Measurements from ENCODE around the gene PALD1. TPM values are rescaled to one million over a fixed set of nuclear protein-coding genes. Genes with fewer than 3 reads are reported as not detected.

The PALD1 gene
- polyA plus RNA-seq, 1 of the 3 experiments (the other 2 are of a cell fraction): 0.16 TPM

DNA sequence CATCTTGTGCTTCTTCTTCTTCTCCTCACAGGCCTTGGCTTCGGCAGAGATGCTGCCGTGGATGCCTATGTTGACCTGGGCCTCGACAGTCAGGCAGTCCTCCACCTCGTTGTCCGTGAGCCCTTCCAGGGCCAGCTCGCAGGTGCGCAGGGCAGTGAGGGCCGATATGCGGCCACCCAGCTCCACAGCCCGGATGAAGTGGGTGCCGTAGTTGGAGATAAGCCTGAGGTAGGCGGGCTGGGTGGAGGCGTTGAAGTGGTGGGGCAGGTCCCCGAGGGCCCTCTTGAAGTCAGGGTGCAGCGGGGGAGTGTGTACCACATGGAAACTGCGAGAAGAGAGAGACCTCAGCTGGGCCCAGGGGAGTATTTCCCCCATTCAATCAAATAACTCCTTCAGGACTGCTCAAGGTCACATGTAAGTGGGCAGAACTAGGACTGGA, 120.3 kb downstream of the PALD1 start:
- H3K9me2 ChIP-seq: no peaks in the 10 kb centered on the region
- H3K79me2 ChIP-seq (ENCODE audit: insufficient read depth): no peaks in the 10 kb centered on the region
- no peak overlapping the region for H2AFZ ChIP-seq (ENCODE audit: low read depth)
- no peak overlapping the region for H3K9ac ChIP-seq
- TF ChIP-seq GABPA (IDR thresholded peaks at IDR 0.05; ENCODE audit: low read depth) (no peak), MEF2A (IDR thresholded peaks at IDR 0.05; ENCODE audit: borderline replicate concordance, low read depth) (no peak), RFX5 (IDR thresholded peaks at IDR 0.05; ENCODE audit: low read length) (no peak), RCOR1 (IDR thresholded peaks at IDR 0.05; ENCODE audit: low read length) (no peak), FOXJ3 (CRISPR knock-in tag; IDR thresholded peaks at IDR 0.05) (no peak), NFIC (IDR thresholded peaks at IDR 0.05; ENCODE audit: borderline replicate concordance) (no peak), EZH2phosphoT487 (IDR thresholded peaks at IDR 0.05; ENCODE audit: borderline replicate concordance, low read depth) (no peak), FOXM1 (IDR thresholded peaks at IDR 0.05; ENCODE audit: low read depth) (no peak), ELF1 (IDR thresholded peaks at IDR 0.05) (no peak), GATA2 (CRISPR knock-in tag; IDR thresholded peaks at IDR 0.05) (no peak), SMC3 (IDR thresholded peaks at IDR 0.05; ENCODE audit: low read depth, low read length) (no peak), POLR2AphosphoS5 (IDR thresholded peaks at IDR 0.05; ENCODE audit: low read depth, low read length) (no peak), JUND (IDR thresholded peaks at IDR 0.05) (no peak), MXI1 (IDR thresholded peaks at IDR 0.05; ENCODE audit: low read depth, low read length) (no peak)
- TF ChIP-seq, protein P1, sequence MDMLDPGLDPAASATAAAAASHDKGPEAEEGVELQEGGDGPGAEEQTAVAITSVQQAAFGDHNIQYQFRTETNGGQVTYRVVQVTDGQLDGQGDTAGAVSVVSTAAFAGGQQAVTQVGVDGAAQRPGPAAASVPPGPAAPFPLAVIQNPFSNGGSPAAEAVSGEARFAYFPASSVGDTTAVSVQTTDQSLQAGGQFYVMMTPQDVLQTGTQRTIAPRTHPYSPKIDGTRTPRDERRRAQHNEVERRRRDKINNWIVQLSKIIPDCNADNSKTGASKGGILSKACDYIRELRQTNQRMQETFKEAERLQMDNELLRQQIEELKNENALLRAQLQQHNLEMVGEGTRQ (IDR thresholded peaks at IDR 0.05; ENCODE audit: borderline replicate concordance, low read depth, low read length): no peak
- TF ChIP-seq, protein P2, sequence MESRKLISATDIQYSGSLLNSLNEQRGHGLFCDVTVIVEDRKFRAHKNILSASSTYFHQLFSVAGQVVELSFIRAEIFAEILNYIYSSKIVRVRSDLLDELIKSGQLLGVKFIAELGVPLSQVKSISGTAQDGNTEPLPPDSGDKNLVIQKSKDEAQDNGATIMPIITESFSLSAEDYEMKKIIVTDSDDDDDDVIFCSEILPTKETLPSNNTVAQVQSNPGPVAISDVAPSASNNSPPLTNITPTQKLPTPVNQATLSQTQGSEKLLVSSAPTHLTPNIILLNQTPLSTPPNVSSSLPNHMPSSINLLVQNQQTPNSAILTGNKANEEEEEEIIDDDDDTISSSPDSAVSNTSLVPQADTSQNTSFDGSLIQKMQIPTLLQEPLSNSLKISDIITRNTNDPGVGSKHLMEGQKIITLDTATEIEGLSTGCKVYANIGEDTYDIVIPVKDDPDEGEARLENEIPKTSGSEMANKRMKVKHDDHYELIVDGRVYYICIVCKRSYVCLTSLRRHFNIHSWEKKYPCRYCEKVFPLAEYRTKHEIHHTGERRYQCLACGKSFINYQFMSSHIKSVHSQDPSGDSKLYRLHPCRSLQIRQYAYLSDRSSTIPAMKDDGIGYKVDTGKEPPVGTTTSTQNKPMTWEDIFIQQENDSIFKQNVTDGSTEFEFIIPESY (IDR thresholded peaks at IDR 0.05; ENCODE audit: borderline replicate concordance, low read depth): no peak
- TF ChIP-seq, protein P3, sequence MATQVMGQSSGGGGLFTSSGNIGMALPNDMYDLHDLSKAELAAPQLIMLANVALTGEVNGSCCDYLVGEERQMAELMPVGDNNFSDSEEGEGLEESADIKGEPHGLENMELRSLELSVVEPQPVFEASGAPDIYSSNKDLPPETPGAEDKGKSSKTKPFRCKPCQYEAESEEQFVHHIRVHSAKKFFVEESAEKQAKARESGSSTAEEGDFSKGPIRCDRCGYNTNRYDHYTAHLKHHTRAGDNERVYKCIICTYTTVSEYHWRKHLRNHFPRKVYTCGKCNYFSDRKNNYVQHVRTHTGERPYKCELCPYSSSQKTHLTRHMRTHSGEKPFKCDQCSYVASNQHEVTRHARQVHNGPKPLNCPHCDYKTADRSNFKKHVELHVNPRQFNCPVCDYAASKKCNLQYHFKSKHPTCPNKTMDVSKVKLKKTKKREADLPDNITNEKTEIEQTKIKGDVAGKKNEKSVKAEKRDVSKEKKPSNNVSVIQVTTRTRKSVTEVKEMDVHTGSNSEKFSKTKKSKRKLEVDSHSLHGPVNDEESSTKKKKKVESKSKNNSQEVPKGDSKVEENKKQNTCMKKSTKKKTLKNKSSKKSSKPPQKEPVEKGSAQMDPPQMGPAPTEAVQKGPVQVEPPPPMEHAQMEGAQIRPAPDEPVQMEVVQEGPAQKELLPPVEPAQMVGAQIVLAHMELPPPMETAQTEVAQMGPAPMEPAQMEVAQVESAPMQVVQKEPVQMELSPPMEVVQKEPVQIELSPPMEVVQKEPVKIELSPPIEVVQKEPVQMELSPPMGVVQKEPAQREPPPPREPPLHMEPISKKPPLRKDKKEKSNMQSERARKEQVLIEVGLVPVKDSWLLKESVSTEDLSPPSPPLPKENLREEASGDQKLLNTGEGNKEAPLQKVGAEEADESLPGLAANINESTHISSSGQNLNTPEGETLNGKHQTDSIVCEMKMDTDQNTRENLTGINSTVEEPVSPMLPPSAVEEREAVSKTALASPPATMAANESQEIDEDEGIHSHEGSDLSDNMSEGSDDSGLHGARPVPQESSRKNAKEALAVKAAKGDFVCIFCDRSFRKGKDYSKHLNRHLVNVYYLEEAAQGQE (IDR thresholded peaks at IDR 0.05; ENCODE audit: low read depth, low read length): no peak
- TF ChIP-seq, protein P4, sequence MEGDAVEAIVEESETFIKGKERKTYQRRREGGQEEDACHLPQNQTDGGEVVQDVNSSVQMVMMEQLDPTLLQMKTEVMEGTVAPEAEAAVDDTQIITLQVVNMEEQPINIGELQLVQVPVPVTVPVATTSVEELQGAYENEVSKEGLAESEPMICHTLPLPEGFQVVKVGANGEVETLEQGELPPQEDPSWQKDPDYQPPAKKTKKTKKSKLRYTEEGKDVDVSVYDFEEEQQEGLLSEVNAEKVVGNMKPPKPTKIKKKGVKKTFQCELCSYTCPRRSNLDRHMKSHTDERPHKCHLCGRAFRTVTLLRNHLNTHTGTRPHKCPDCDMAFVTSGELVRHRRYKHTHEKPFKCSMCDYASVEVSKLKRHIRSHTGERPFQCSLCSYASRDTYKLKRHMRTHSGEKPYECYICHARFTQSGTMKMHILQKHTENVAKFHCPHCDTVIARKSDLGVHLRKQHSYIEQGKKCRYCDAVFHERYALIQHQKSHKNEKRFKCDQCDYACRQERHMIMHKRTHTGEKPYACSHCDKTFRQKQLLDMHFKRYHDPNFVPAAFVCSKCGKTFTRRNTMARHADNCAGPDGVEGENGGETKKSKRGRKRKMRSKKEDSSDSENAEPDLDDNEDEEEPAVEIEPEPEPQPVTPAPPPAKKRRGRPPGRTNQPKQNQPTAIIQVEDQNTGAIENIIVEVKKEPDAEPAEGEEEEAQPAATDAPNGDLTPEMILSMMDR (IDR thresholded peaks at IDR 0.05): no peak
- TF ChIP-seq, protein P5, sequence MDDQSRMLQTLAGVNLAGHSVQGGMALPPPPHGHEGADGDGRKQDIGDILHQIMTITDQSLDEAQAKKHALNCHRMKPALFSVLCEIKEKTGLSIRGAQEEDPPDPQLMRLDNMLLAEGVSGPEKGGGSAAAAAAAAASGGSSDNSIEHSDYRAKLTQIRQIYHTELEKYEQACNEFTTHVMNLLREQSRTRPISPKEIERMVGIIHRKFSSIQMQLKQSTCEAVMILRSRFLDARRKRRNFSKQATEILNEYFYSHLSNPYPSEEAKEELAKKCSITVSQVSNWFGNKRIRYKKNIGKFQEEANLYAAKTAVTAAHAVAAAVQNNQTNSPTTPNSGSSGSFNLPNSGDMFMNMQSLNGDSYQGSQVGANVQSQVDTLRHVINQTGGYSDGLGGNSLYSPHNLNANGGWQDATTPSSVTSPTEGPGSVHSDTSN (IDR thresholded peaks at IDR 0.05): no peak
- TF ChIP-seq, protein P6, sequence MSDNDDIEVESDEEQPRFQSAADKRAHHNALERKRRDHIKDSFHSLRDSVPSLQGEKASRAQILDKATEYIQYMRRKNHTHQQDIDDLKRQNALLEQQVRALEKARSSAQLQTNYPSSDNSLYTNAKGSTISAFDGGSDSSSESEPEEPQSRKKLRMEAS (IDR thresholded peaks at IDR 0.05; ENCODE audit: low read depth): no peak
- H3K4me2 ChIP-seq: no peak overlapping the region
- ChIA-PET POLR2A (no interaction called here), CTCF (interaction anchor here (2.8 kb wide), 1 partner anchor 160 kb away, joined by 8 read pairs; no protein-coding TSS in a partner anchor)
- peaks cover 0 to 12% of the 10 kb centered on the region in 2 experiments; a peak in 1 of 4 replicates for H3K4me1 ChIP-seq (ENCODE audit: control insufficient read depth in 1 of 2, insufficient read depth in 2 of 2, low read depth in 1 of 2, low read length in 1 of 2)
- no peak overlapping the region for H3K27ac ChIP-seq (ENCODE audit: low read depth in 2 of 2, low read length in 1 of 2)
- H4K20me1 ChIP-seq (ENCODE audit: insufficient read depth): no peaks in the 10 kb centered on the region
- peaks cover 9% of the 10 kb centered on the region; the same call in 1 of the 2 replicates for H3K27me3 ChIP-seq (ENCODE audit: insufficient read depth)
- no peaks in the 10 kb centered on the region for H3K36me3 ChIP-seq (replicated peaks in 1 of 2; ENCODE audit: control insufficient read depth in 1 of 2, insufficient read depth in 2 of 2, low read length in 1 of 2)
- no peak overlapping the region for H3K4me3 ChIP-seq (ENCODE audit: low read depth in 2 of 2, low read length in 1 of 2)
- no peaks in the 10 kb centered on the region for H3K9me3 ChIP-seq
- H3F3A ChIP-seq (replicated peaks; ENCODE audit: insufficient read depth): no peaks in the 10 kb centered on the region
- DNase-seq: no peak
- 78% methylated on average over 16 of the region's 16 CpGs for WGBS (ENCODE audit: low lambda C conversion rate)

All from SK-N-SH (cell line).